HG03139 (cell line): ENCODE results near the gene CWC15.
A peak's percentile ranks its signal among the peaks of the same experiment; 100 is the strongest.
"Not testable (repeated sequence)": the region's sequence is repeated elsewhere in the genome, so short reads cannot be mapped to it uniquely, and the experiment has no call there.

Experiments used
- ATAC-seq: cut with Tn5 transposase; IDR thresholded peaks from one replicate; pipeline ENCODE4 v1.9.1; 2021; ENCODE audit not compliant: unreplicated experiment

CWC15 gene

DNA sequence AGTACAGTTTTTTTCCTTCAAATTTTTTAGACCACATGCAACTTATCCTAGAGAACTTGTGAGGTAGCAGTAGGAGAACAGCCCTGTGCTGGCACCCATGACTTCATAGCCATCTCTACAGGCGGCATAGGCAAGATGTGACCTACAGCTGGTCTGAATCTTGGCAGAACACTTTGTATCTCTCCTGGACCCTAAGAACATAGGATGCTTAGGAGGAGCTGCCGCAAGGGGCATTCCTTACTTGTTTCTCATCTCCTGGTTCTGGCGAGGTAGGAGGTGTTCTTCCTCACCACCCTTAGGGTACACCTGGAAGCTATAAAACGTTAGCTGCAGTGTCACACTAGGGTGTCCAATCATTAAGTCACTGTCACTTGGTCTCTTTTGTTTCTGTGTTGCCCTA is 16.4 kb downstream of the CWC15 start:
- ATAC-seq: no peak

DNA sequence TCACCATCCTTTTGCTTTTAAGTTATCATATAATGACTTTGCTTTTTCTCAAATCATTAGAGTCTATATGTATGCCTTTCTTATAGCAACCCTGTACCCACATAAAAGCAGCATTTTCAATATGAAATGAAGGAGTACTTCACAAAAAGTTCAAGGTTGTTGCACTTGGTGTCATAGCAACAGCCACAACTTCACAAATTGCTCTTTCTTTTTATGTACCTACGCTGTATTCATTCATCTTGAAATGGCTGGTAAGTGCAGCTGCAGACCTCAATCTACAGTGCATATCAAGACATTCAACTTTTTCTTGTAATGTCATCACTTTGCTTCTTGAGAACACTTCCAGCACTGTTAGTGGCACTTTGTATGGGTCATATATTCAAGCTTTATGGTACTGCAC is 18.6 kb downstream of the CWC15 start:
- no peak for ATAC-seq

DNA sequence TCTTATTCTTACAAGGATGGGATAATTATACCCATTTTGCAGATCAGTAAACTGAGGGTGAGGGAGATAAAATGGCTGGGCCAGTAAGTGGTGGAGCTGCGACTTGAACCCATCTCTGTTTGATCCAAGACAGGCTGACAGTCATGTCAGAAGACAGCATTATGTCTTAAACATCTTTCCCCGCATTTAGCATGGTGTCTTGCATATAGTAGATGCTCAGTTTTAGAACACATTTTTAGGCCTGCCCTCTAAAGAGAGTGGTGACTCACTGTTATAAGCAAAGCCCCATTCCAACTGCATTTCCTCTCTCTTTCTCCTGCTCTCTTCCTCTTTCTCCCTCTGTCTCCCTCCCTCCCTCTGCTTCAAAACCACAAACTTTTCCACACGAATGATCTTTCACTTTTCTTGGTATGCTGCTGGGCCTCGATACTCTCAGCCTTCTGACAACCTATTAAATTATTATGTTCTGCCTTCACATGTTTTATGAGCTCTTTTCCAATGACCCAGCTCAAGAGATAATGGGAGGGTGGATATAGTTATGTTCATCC is 25.2 kb downstream of the CWC15 start:
- no peak for ATAC-seq

DNA sequence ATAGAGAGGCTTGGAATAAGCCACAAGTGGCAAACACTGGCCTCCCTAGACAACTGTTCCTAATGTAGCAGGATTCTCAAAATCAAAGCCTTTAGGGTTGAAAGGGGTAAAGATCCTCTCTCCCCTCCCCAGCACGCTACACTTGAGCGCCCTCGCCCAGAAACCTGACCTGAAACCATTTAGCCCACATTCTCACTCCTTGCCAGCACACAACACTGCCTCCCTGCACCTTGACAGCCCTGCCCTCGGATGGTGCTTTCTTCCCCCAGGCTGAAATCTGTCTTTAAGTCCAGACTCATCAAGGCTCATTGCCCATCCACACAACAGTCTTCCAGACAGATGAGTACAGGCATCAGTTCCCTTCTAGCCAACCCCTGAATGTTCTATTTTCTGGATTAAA is 26.5 kb downstream of the CWC15 start:
- no peak for ATAC-seq

DNA sequence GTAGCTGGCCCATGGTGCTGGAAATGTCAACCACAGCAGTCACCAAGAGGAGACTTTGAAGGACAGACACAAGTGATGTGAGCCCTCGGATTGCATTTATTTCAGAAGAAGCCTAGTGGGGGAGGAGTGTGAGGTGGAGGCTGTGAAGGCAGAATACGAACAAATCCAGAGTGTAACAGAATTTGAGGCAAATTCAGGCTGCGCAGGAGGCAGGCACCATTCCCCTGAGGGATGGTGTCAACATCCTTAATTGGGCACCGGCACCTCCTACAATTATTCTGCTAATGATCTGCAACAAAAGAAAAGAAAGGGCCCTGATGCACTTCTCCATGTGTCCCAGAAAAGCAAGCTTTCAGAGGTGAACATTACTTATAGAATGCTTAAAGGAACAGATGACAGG is 32.2 kb downstream of the CWC15 start:
- no peak for ATAC-seq

DNA sequence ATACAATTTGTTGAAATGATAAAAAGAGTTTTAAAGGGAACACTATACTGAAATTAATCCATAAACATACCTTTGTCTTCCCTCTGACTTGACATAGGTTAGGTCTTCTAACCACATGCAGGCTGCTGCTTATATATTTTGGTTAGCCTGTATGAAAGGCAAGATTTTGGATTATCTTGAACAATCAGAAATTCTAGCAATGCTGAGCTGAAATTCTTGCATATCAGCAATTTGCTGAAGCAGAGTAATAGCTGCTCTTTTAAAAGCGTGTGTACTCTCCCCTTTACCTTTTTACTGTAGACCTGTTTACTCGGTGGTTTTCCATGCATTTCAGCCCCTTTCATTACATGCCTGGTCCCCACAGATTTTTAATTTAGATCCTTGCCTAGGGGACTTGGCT is 34.0 kb downstream of the CWC15 start:
- no peak for ATAC-seq

DNA sequence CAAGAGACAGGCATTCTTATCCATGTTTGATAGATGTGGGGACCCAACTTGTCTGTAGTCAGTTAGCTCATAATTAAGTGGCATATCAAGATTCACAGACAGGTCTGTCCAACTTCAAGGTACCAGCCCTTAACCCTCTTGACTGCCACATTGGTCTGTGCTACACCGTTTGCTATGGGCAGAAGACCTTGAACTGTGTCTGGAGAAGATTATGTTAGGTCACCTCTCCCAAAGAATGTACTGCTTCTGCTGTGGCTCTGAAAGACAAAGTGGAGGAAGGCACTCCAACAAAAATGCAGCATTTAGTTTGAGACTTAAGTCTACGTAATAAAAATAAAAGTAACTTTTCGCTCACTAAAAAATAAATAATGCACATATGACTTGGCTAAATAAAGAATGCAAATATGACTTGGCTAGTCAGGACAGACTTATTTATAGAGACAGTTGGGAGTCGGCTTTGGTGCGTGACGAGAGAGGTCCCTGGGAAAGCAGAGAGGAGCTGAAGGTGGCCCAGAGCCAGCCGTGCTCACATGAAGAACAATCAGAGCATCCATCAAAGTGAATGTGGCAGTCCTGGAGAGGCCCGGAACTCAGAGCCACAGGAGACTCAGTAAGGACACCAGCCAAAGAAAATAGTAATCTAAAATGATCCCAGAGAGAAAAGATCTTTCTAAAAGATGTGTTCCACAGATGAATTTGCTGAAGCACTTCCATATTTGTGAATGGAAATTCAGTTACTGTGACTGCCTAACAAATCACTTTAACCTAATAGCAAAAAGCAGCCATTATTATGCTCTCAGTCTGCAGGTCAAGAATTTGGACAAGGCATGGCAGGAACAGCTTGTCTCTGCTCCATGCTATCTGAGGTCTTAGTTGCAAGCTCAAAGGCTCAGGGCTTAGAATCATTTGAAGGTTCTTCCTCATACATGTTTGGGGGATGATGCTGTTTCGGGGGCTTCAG is 35.0 kb downstream of the CWC15 start:
- no peak for ATAC-seq

DNA sequence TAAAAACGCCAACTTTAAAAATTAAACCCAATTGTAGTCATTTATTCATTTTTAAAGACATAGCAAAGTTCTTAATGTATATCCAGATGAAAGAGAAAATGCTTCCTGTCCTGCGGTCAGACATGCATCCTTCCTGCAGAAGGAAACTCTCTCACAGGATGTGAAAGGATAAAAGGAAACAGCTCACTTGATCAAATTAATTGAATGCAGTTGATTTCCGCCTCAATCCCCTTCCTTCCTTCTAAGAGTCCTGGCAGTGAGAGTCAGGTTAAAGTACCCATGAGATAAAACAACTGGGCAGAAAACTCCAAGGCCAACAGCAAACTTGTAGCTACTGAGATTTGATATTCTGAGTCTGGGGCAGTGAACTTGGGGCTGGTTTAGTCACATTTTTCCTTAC is 38.5 kb downstream of the CWC15 start:
- no peak for ATAC-seq

DNA sequence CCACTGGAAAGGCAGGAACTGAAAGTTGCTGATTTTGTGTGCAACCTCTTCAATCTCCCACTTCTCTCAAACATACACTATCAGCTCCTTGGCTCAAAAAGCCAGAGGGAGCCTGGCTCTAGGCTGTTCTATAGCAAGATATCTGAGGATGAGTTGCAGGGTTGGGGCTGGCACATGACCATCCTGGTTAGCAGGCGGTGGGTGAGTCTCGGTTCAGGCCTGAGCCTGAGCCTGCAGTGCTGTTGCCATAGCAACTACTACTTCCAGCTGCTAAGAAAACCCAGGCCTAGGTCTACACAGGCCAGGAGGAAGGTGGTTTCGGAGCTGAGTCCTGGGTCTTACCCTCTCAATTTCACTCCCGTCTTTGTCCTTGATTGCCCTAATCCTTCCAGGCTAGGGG is 39.0 kb downstream of the CWC15 start:
- no peak for ATAC-seq

DNA sequence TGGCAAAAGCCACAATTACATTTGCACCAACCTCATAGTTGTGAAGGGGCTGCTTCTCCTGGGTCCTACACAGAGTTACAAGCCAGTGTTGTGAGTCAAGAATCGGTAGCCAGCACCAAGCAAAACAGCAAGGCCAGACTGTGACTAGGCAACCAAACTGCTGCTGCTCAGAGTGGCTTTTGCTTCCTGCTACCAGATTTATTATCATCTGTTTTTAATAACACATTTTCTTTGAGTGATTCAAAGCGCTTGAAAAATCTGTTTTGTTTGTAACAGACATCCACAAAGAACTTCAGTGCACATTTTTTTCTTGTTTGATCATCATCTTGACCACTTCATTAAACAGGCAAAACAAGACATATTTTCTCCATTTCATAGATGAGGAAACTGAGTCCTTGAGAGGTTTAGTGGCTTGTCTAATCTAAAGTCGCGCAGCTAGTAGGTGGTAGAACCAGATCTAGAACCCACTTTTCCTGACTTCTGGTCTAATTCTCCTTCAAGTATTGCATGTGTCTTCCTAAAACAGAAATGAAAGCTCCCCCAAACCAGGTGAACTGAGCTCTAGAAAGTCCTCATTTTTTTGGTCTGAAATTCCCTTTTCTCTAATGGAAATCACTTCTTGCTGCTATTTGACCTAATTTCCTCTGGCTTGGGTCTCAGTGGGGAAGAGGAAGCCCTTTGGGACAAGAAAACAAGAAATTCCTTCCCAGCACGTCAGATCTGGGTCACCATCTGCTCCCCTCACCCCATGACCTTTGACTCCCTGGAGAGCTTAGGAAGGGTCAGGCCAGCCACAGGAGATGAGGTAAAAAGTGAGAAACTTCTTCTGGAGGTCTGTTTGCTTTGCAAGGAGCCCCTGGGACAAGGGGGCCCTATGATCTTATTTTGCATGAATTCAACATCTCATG is 39.9 kb downstream of the CWC15 start:
- no peak for ATAC-seq

DNA sequence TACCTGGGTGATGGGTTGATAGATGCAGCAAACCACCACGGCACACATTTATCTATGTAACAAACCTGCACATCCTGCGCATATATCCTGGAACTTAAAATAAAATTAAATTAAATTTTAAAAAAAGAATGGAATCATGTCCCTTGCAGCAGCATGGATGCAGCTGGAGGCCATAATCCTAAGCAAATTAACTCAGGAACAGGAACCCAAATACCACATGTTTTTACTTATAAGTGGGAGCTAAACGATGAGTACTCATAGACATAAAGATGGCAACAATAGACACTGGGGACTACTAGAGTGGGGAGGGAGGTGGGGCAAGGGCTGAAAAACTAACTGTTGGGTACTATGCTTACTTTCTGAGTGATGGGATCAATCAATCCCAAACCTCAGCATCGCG is 40.9 kb downstream of the CWC15 start:
- ATAC-seq: no peak

DNA sequence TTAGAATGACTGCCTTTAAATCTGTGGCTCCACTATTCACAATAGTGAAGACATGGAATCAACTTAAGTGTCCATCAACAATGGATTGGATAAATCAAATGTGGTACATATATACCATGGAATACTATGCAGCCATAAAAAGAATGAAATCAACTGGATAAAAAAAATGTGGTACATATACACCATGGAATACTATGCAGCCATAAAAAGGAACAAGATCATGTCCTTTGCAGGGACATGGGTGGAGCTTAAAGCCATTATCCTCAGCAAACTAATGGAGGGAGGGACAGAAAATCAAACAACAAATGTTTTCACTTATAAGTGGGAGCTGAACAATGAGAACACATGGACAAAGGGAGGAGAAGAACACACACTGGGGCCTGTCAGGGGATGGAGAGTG is 41.3 kb downstream of the CWC15 start:
- ATAC-seq: not testable (repeated sequence)

DNA sequence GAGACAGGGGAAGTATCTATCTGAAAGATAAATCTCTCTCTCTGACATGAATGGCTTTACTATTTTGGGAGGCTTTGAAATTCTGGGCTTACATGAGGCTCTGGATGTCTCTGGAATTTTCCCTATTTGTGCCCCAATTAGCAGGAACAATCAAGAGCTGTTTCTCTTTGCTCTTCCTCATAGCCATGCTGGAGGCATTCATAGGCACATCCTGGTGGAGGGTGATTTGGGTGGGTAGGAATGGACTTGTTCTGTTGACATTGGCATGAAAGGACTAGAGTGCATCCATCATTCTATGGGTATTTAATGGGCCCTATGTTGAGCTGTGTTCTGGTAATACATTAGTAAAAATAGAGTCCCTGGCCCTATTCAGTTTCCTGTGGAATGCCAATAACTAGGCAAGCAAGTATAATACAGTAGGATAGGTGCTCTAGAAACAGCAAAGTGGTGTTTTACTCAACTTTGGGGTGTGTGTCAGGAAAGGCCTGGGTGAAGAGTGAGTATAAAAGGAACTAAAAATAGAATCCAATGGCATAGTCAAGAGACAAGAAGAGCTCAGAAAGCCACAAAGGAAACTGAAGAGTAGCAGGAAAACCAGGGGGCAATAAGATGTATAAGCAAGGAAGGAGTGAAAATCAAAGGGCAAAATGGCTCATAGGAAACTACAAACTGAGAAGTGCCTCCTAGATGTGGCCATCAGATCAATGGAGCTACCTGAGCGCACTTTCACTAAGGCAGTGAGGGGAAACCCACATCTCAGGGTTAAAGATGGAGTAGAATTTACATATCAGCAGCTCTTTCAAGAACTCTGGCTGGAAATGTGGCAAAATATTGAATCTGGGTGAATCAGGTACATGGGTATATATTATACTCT is 45.0 kb downstream of the CWC15 start:
- no peak for ATAC-seq

DNA sequence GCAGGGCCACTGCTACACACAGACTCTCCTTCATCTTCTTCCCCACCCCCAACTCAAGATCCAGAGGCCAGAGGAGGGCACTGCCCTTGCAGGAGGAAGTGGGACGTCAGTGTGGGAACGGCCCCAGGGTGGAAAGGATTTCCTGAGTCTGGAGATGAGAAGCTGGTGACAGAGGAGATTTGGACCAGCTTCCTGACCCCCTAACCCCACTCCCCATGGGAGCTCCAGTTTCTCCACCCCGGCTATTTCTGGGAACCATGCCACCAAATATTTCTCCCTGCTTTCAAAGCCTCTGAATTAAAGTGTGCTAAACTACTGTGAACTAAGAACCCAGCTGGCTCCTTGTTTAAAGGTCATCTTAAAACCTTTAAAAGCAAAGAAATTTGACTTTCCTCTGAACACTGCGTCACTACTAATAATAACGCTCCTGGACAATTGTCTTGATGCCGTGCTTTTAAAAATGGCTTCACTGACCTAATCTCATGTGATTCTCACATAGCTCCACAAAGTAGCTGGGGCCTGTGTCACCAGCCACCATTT is 46.6 kb downstream of the CWC15 start:
- no peak for ATAC-seq

DNA sequence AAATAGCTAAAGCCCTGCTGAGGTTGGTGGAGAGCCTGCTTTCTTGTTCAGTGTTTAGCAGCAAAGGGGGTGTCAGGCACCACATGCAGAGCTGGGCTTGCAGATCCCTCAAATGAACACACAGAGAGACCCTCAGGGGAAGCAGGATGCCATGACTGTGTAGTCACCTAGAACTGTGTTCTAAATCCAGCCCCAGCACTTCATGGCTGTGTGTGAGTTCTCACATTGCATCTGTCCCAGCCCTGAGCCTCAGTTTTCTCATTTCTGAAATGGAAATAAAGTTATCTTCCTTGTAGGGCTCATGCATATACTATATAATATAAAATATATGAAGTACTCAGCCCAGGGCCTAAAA is 47.1 kb downstream of the CWC15 start:
- no peak for ATAC-seq

DNA sequence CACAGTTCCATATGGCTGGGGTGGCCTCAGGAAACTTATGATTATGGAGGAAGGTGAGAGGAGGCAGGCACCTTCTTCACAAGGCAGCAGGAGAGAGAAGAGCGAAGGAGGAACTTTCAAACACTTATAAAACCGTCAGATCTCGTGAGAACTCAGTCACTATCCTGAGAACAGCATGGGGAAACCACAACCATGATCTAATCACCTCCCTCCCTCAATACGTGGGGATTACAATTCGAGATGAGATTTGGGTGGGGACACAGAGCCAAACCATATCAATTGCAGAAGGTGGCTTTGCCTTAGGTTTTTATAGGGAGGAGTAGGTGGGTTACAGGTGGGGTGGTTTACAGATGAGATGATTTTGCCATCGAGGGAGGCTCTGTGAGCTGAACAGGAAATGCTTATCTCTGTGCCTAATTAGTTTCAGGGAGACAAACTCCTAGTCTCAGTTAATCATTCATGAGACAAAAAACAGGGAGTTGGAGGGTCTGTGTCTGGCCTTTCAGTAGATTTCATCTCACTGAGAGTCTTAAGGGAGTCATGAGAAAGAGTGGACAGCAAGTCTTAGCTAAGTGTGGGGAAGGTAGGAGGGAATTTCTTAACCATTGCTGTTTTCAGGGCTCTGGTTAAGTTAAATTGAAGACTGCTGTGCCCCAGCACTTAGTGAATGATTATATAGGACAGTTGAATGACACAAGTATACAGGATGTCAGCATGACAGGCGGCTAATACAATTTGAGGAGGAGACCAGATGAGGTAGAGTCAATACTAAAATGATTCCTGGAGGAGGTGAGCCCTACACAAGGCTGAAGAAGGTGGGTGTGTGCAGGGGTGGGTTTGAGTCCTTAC is 47.7 kb downstream of the CWC15 start:
- ATAC-seq: peak; percentile 70

DNA sequence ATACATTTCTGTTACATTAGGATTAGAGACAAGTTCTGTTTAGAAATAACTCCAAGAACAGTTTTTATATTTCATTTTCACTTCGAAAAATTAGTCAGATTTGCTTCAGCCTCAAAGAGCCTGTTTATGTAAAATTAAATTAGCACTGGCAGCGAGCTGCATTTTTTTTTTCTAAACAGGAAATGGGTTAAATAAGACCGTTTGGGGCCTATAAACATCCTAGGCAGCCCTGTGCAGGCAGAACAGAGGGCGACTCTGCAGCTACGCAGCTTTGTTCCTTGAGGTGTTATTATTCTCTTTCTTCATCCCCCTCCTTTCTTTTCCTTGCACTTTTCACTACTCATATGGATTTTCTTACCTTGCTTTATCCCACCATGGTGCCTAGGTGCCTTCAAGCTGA is 48.7 kb downstream of the CWC15 start:
- ATAC-seq: no peak

DNA sequence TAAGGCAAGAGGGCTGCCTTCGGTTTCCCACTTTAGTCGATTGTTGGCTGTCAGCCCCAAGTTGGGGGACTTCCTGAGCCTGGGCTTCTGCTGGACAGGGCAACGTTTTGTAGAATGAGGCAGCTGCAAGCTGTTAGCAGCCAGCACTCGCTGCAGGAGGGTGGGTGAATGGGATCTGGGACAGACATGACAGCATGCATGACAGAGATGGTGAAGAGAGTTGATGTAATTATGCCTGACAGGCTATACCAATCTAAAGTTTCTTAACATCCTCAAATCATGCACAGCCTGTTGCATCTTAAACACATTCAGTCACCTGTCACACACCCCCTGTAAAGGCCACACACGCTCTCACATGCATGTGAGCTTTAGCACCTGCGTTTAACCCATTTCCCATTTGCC is 49.2 kb downstream of the CWC15 start:
- ATAC-seq: no peak

DNA sequence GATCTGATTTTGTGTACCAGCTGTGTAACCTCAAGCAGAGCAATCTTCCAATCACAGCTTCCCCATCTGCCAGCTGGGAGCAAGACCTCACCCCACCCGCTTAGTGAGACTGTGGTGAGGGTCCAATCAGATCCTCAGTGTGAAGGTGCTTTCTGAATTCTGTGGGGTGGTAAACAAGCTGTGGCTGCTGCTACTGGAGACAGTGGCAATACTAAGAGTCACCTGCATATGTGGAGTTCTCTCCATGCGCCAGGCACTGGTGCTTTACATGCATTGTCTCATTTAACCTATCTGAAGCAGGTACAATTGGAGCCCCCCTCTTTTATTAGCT is 50.4 kb downstream of the CWC15 start:
- no peak for ATAC-seq
